A549 (cell line): ENCODE results near the gene HARBI1. TPM values are rescaled to one million over a fixed set of nuclear protein-coding genes. Genes with fewer than 3 reads are reported as not detected.

ENCODE experiments used
- ATAC-seq, 2 experiments: fragments of 200-7000 bp in 1 of 2; fragments of >200 bp in 1 of 2; cut with Nextera tagmentation in 1 of 2; cut with Tn5 transposase in 1 of 2; 3 replicates each; pipeline versions ENCODE4 v1.8.0 to v1.9.1; 2018 to 2020; ENCODE audit warnings: mild to moderate bottlenecking in 1 of 2, moderate library complexity in 1 of 2
- CTCF ChIA-PET: fragments of 300-600 bp; sonication (Branson Sonifier 250); formaldehyde crosslinking; extraction: SDS; loops from one replicate; lab custom pipeline; 2021; ENCODE audit warnings: antibody characterized with exemption, inconsistent platforms; lab: Yijun Ruan, JAX
- POLR2A ChIA-PET: fragments of 350-600 bp; formaldehyde crosslinking; extraction: SDS; loops from one replicate; lab custom pipeline; 2021; ENCODE audit warnings: antibody characterized with exemption, inconsistent platforms; lab: Yijun Ruan, JAX
- DNase-seq, 2 experiments: peaks; one replicate each; pipeline versions ENCODE4 v3.0.0 to v3.0.0-alpha.2; 2011 to 2016; ENCODE audit warnings: low read depth in 1 of 2, low spot score in 1 of 2
- FAIRE-seq: peaks from 2 replicates; lab custom pipeline; 2011; peaks lifted over from hg19 to GRCh38; lab: Jason Lieb, UNC
- H3K27ac ChIP-seq, 2 experiments: fragments of >200 bp; sonication (Bioruptor Twin); formaldehyde crosslinking; 3 replicates each; pipeline ENCODE4 v1.5.1; 2016 to 2017
- H3K4me1 ChIP-seq: fragments of >200 bp; sonication (Bioruptor Twin); formaldehyde crosslinking; 3 replicates; pipeline ENCODE4 v1.6.1; 2016
- H3K4me2 ChIP-seq: fragments of >200 bp; sonication (Bioruptor Twin); formaldehyde crosslinking; 3 replicates; pipeline ENCODE4 v1.6.1; 2016
- H3K4me3 ChIP-seq: fragments of >200 bp; sonication (Bioruptor Twin); formaldehyde crosslinking; 3 replicates; pipeline ENCODE4 v1.5.1; 2016
- H3K9me3 ChIP-seq: fragments of >200 bp; sonication (Bioruptor Twin); formaldehyde crosslinking; 3 replicates; pipeline ENCODE4 v1.6.1; 2016
- BHLHE40 ChIP-seq: IDR thresholded peaks from 2 replicates; pipeline ENCODE4 v1.6.1; 2012; ENCODE audit warnings: low read depth, low read length, inconsistent platforms
- CBX2 ChIP-seq: fragments of 200-600 bp; sonication (generic); IDR thresholded peaks from 2 replicates; pipeline ENCODE4 v1.6.1; 2016; ENCODE audit warnings: low read depth, mild to moderate bottlenecking, borderline replicate concordance
- CBX8 ChIP-seq: fragments of 200-600 bp; sonication (generic); IDR thresholded peaks from 2 replicates; pipeline ENCODE4 v1.6.1; 2016
- E2F6 ChIP-seq: IDR thresholded peaks from 2 replicates; pipeline ENCODE4 v1.6.1; 2012; ENCODE audit warnings: low read depth, borderline replicate concordance
- ELK1 ChIP-seq: fragments of 150-350 bp; IDR thresholded peaks from 2 replicates; pipeline ENCODE4 v1.6.1; 2014; ENCODE audit warnings: low read depth, mild to moderate bottlenecking, low read length
- EP300 ChIP-seq, 2 experiments: fragments of >200 bp; sonication (Bioruptor Twin); formaldehyde crosslinking; IDR thresholded peaks; 2 replicates in 1 of 2; 3 replicates in 1 of 2; pipeline ENCODE4 v1.6.1; 2016 to 2017
- ESRRA ChIP-seq: fragments of 150-350 bp; IDR thresholded peaks from 2 replicates; pipeline ENCODE4 v1.6.1; 2014; ENCODE audit warnings: mild to moderate bottlenecking, low read length, borderline replicate concordance
- FOSB ChIP-seq: fragments of 250-450 bp; sonication (Bioruptor Pico); IDR thresholded peaks from 2 replicates; pipeline ENCODE4 v1.5.0; 2020; ENCODE audit warnings: mild to moderate bottlenecking, moderate library complexity
- GATA3 ChIP-seq: IDR thresholded peaks from 2 replicates; pipeline ENCODE4 v1.6.1; 2012; ENCODE audit warnings: borderline replicate concordance
- HDAC2 ChIP-seq: fragments of 200-600 bp; sonication (generic); IDR thresholded peaks from 2 replicates; pipeline ENCODE4 v1.6.1; 2016
- HEYL ChIP-seq: fragments of 250-450 bp; sonication (Bioruptor Pico); IDR thresholded peaks from 2 replicates; pipeline ENCODE4 v1.8.0; 2021; ENCODE audit warnings: mild to moderate bottlenecking, moderate library complexity
- HOXB5 ChIP-seq: fragments of 250-450 bp; sonication (Bioruptor Pico); IDR thresholded peaks from 2 replicates; pipeline ENCODE4 v1.5.0; 2020; ENCODE audit warnings: mild to moderate bottlenecking, moderate library complexity
- KDM1A ChIP-seq: fragments of 200-600 bp; sonication (generic); IDR thresholded peaks from 2 replicates; pipeline ENCODE4 v1.6.1; 2016; ENCODE audit warnings: low read depth, mild to moderate bottlenecking
- MAFK ChIP-seq: fragments of 450-650 bp; IDR thresholded peaks from 2 replicates; pipeline ENCODE4 v1.6.1; 2014; ENCODE audit not compliant: partially characterized antibody
- MYC ChIP-seq: IDR thresholded peaks from 2 replicates; pipeline ENCODE4 v1.6.1; 2012; ENCODE audit warnings: mild to moderate bottlenecking, inconsistent platforms, low read length, improper control_type of control experiment, borderline replicate concordance
- NFE2L2 ChIP-seq: fragments of 150-350 bp; conservative IDR thresholded peaks from 2 replicates; pipeline ENCODE4 v1.6.1; 2014; ENCODE audit warnings: low read length
- NPAS2 ChIP-seq: fragments of 250-450 bp; sonication (Bioruptor Pico); IDR thresholded peaks from 2 replicates; pipeline ENCODE4 v1.8.0; 2022; ENCODE audit warnings: mild to moderate bottlenecking, moderate library complexity, borderline replicate concordance
- POLR2A ChIP-seq: IDR thresholded peaks from 2 replicates; pipeline ENCODE4 v1.6.1; 2012; ENCODE audit warnings: mild to moderate bottlenecking, low read length
- POLR2AphosphoS2 ChIP-seq: conservative IDR thresholded peaks from 2 replicates; pipeline ENCODE4 v1.6.1; 2012; ENCODE audit warnings: low read length, improper control_type of control experiment, inconsistent platforms
- RARB ChIP-seq: fragments of 250-450 bp; sonication (Bioruptor Pico); IDR thresholded peaks from 2 replicates; pipeline ENCODE4 v1.8.0; 2021; ENCODE audit warnings: mild to moderate bottlenecking, moderate library complexity
- RCOR1 ChIP-seq: fragments of 150-350 bp; IDR thresholded peaks from 2 replicates; pipeline ENCODE4 v1.6.1; 2014; ENCODE audit warnings: antibody characterized with exemption, low read length, low read depth
- RNF2 ChIP-seq: fragments of 200-600 bp; sonication (generic); IDR thresholded peaks from 2 replicates; pipeline ENCODE4 v1.6.1; 2016; ENCODE audit warnings: low read depth, mild to moderate bottlenecking, antibody characterized with exemption, moderate library complexity, borderline replicate concordance
- TFCP2L1 ChIP-seq: fragments of 250-450 bp; sonication (Bioruptor Pico); IDR thresholded peaks from 2 replicates; pipeline ENCODE4 v1.5.0; 2021; ENCODE audit warnings: mild to moderate bottlenecking
- TP53 ChIP-seq: fragments of 250-450 bp; sonication (Bioruptor Pico); IDR thresholded peaks from 2 replicates; pipeline ENCODE4 v1.5.0; 2021; ENCODE audit warnings: mild to moderate bottlenecking, moderate library complexity
- ZC3H11A ChIP-seq: fragments of 450-650 bp; IDR thresholded peaks from 2 replicates; pipeline ENCODE4 v1.6.1; 2014; ENCODE audit warnings: antibody characterized with exemption, mild to moderate bottlenecking
- ZFP36 ChIP-seq: fragments of 450-650 bp; IDR thresholded peaks from 2 replicates; pipeline ENCODE4 v1.6.1; 2014; ENCODE audit warnings: borderline replicate concordance; ENCODE audit not compliant: partially characterized antibody
- ZSCAN20 ChIP-seq: fragments of 250-450 bp; sonication (Bioruptor Pico); IDR thresholded peaks from 2 replicates; pipeline ENCODE4 v1.8.0; 2022; ENCODE audit warnings: mild to moderate bottlenecking, moderate library complexity
- WGBS: methylation state at CpG from one replicate; pipeline ENCODE4 v1.1.6; 2017; ENCODE audit errors: missing lambda C conversion rate; 5-methylcytosine and 5-hydroxymethylcytosine counted together
- polyA plus RNA-seq, 4 experiments: library from polyadenylated mRNA; depleted of rRNA in 3 of 4; stranded (reverse); fragments of >200 nt; fragmentation: RNase III in 1 of 4; extraction: RNeasy Plus Mini Kit Qiagen cat#74134 plus additional on column Dnase treatment in 1 of 4; gene quantifications; 2 replicates in 3 of 4; 3 replicates in 1 of 4; pipeline ENCODE4 v1.2.3, GENCODE V29; 2011 to 2017
- TF ChIP-seq, protein P1 (sequence below): fragments of 450-650 bp; IDR thresholded peaks from 2 replicates; pipeline ENCODE4 v1.6.1; 2014; ENCODE audit warnings: antibody characterized with exemption

Gene HARBI1
- polyA plus RNA-seq, 2 of the 4 experiments (the other 2 are of a cell fraction): 5.6 to 5.7 TPM

- H3K27ac ChIP-seq: no peak overlapping the region
- peaks cover 15% of the 10 kb centered on the region; the same call in 1 of the 3 replicates for H3K4me1 ChIP-seq
- 0 out of 3 replicates have a peak overlapping the region, but pooled peaks have one; percentile 9 for H3K4me2 ChIP-seq
- POLR2A ChIA-PET: interaction anchor here (0.7 to 1.4 kb wide), 3 partner anchors 12 to 18 kb away, joined by 3 to 4 read pairs (median 3); partner anchors contain the start of gene AMBRA1
- TF ChIP-seq E2F6 (no peak), EP300 (IDR thresholded peaks at IDR 0.05) (no peak), POLR2A (no peak), GATA3 (no peak), CBX2 (no peak), CBX8 (no peak), MYC (no peak), MAFK (no peak)
- DNase-seq: no peak
- WGBS: 59% methylated on average over 5 of the region's 5 CpGs
- H3K9me3 ChIP-seq: no peaks in the 10 kb centered on the region
- CTCF ChIA-PET: interaction anchor here (0.6 to 1.0 kb wide), 3 partner anchors 64 to 103 kb away, joined by 3 to 4 read pairs (median 3); no protein-coding TSS in a partner anchor
- H3K4me3 ChIP-seq: no peak overlapping the region
- no peak for ATAC-seq
- FAIRE-seq: no peak
Observed at GRCh38 chr11:46611526-46612304, 5.3 kb downstream of the HARBI1 start.

GRCh38 chr11:46609386-46609785 lies 7.6 kb downstream of the HARBI1 start:
- Histone ChIP-seq H3K4me3 (no peak overlapping the region), H3K27ac (no peak overlapping the region)
- ChIA-PET POLR2A (no interaction called here), CTCF (interaction anchor here (0.5 kb wide), 1 partner anchor 25 kb away, joined by 3 read pairs; no protein-coding TSS in a partner anchor)
- DNase-seq (no peak), ATAC-seq (no peak)
- TF ChIP-seq RCOR1 (no peak), BHLHE40 (no peak), KDM1A (no peak), NPAS2 (CRISPR knock-in tag) (no peak), POLR2AphosphoS2 (no peak), TFCP2L1 (CRISPR knock-in tag) (no peak), HDAC2 (no peak), HEYL (CRISPR knock-in tag) (no peak), MAFK (no peak), ZFP36 (no peak), TP53 (CRISPR knock-in tag) (no peak), POLR2A (no peak), NFE2L2 (no peak)
- TF ChIP-seq, all 56 proteins: peak for 0
- Histone ChIP-seq H3K4me2 (no peak overlapping the region), H3K4me1 (0 out of 3 replicates have a peak, but pooled peaks cover 6% of the 10 kb centered on the region), H3K9me3 (no peaks in the 10 kb centered on the region)
- no peak for FAIRE-seq
- WGBS: 96% methylated on average over 6 of the region's 6 CpGs

- CTCF ChIA-PET: interaction anchor here (1.4 kb wide), 2 partner anchors 11 to 218 kb away, joined by 4 read pairs; no protein-coding TSS in a partner anchor
Observed at GRCh38 chr11:46607516-46607915, 9.5 kb downstream of the HARBI1 start.

More at GRCh38 chr11:46607516-46607915, 9.5 kb downstream of the HARBI1 start:
- 91% methylated on average over 1 of the region's 1 CpG for WGBS
- POLR2A ChIA-PET: interaction anchor here (1.1 kb wide), 1 partner anchor 14 kb away, joined by 4 read pairs; the partner anchor contains the start of gene AMBRA1
- no peaks in the 10 kb centered on the region for H3K9me3 ChIP-seq
- FAIRE-seq: no peak
- no peak for ATAC-seq
- TF ChIP-seq RARB (CRISPR knock-in tag) (no peak), HOXB5 (CRISPR knock-in tag) (no peak), ZSCAN20 (no peak), FOSB (CRISPR knock-in tag) (no peak), RNF2 (no peak), EP300 (IDR thresholded peaks at IDR 0.05) (no peak), NFE2L2 (no peak), ESRRA (no peak), ZC3H11A (no peak), BHLHE40 (no peak), ELK1 (no peak)
- TF ChIP-seq, protein P1, sequence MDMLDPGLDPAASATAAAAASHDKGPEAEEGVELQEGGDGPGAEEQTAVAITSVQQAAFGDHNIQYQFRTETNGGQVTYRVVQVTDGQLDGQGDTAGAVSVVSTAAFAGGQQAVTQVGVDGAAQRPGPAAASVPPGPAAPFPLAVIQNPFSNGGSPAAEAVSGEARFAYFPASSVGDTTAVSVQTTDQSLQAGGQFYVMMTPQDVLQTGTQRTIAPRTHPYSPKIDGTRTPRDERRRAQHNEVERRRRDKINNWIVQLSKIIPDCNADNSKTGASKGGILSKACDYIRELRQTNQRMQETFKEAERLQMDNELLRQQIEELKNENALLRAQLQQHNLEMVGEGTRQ: no peak
- TF ChIP-seq, all 56 proteins: peak for 0
- DNase-seq: no peak
- H3K4me1 ChIP-seq: 0 out of 3 replicates have a peak, but pooled peaks cover 6% of the 10 kb centered on the region
- no peak overlapping the region for H3K27ac ChIP-seq
- no peak overlapping the region for H3K4me3 ChIP-seq
- H3K4me2 ChIP-seq: no peak overlapping the region
